Epithelial cell of proximal tubule (primary cell): ENCODE results near the gene ATP8A2. TPM values are rescaled to one million over a fixed set of nuclear protein-coding genes. Genes with fewer than 3 reads are reported as not detected.

Experiments
- DNase-seq: peaks from one replicate; pipeline ENCODE4 v3.0.0-alpha.2; 2011; ENCODE audit warnings: low read depth
- H3K4me3 ChIP-seq: 2 replicates; pipeline ENCODE4 v1.5.1; 2011; ENCODE audit warnings: low read depth, mild to moderate bottlenecking, low read length
- CTCF ChIP-seq: conservative IDR thresholded peaks from 2 replicates; pipeline ENCODE4 v1.5.1; 2012; ENCODE audit warnings: low read depth, mild to moderate bottlenecking, low read length
- total RNA-seq: library from RNA; depleted of rRNA; stranded (reverse); fragments of >200 nt; gene quantifications from 2 replicates; pipeline ENCODE4 v1.2.3, GENCODE V29; 2015

Gene ATP8A2
- total RNA-seq, 1 donor from 2014 or later: 2.2 TPM

GRCh38 chr13:25575562-25575961 is 203.8 kb downstream of the ATP8A2 start:
- no peak overlapping the region for H3K4me3 ChIP-seq
- no peak for TF ChIP-seq CTCF
- DNase-seq: no peak

- DNase-seq: no peak
- H3K4me3 ChIP-seq: no peak overlapping the region
- TF ChIP-seq CTCF: no peak
Observed at GRCh38 chr13:25578526-25578925, 206.8 kb downstream of the ATP8A2 start.

DNA sequence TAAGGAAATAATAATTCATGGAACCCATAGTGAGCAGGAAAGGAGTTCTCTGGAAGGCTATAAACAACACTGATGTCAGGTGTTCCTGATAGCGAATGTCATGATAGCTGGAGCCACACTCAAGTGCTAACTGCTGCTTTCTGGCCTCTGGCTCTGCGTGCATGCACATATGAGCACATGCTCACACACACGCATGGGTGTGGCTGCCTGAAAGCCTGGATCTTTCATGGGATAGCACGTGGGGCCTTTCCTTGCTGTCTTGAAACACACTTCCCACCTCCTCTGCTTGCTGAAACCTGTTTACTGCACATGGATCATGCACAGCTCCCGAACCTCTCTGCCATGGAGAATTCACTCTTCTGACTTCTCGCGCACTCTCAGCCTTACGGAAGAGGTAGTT is 207.4 kb downstream of the ATP8A2 start:
- DNase-seq: no peak
- TF ChIP-seq CTCF: no peak
- H3K4me3 ChIP-seq: no peak overlapping the region

- no peak for DNase-seq
- H3K4me3 ChIP-seq: no peak overlapping the region
- TF ChIP-seq CTCF: no peak
Observed at GRCh38 chr13:25581351-25581750, 209.6 kb downstream of the ATP8A2 start.

DNA sequence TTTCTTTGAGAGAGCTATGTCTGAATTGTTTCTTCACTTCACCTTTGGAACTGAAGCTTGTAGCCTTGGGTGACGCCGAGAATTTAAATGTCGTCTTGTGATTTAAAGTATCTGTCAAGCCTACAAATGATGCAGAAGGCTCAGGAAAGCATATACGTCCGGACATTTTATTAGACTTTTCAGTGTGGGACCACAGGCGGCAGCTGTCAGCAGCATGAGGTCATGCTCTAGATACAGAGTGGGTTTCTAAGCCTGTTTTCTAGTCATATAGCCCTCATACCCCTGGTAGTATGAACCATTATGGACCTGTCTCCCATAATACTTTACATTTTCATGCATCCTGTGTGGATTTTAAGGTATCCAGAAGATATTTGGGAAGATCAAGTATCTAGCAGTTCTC is 212.3 kb downstream of the ATP8A2 start:
- no peak overlapping the region for H3K4me3 ChIP-seq
- no peak for DNase-seq
- TF ChIP-seq CTCF: no peak

DNA sequence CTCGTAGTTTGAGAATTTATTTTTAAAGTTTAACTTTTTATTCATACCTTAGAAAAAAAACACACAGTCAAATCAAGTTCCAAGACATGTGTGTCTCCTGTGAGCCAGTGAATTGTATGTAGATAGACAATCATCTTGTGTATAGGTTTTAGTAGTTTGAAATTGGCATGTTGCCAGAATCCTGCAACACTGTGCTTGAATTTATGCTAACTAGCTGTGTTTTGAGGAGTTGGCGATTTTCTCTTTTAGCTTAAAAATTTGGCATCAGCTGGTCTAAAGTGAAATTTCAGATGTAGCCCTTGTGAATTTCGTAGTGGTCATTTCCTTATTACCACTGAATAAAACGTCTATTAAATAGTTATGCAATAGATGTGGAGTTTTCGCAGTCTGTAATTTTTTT is 213.2 kb downstream of the ATP8A2 start:
- DNase-seq: no peak
- no peak overlapping the region for H3K4me3 ChIP-seq
- no peak for TF ChIP-seq CTCF

DNA sequence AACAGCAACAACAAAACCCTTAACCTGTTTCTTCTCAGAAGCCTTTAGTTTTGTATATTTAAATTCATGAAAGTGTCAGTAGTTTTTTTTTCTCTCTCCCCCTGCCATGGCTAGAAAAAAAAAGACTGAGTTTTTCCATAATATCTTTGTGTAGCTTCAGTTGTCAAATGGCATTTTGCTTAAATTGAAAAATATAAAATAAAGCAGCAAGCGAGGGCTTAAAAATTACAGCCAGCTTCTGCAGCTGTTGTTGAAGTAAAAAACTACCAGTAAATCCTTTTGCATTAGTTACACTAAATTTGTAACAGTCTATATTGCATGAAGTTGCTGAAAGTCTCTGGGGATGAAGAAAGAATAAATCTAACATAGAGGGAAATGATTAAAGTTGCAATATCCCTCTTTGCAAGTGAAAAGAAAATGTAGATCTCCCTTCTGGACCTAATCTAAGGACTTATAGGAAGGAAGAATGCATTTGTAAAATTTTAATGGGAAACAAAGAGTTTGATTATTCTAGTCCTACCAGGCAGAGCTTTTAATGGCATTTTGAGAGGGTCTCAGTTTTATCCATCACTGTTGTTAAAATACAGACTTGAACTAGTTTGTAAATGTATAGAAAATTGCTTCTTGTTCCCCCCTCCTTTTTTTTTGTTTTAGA is 215.7 kb downstream of the ATP8A2 start:
- H3K4me3 ChIP-seq: no peak overlapping the region
- no peak for TF ChIP-seq CTCF
- no peak for DNase-seq
